Nephron progenitor cell (in vitro differentiated cells): ENCODE data around the gene FAM171A1.

Experiments used
- DNase-seq: peaks from one replicate; pipeline ENCODE4 v3.0.0; 2021
- H3K27ac Mint-ChIP-seq: 2 replicates; pipeline ENCODE4 v1.8.0; 2021; ENCODE audit warnings: mild to moderate bottlenecking, moderate library complexity, mixed read lengths
- H3K27me3 Mint-ChIP-seq: 2 replicates; pipeline ENCODE4 v1.8.0; 2021; ENCODE audit warnings: mild to moderate bottlenecking, low read depth, mixed read lengths; ENCODE audit not compliant: poor library complexity
- H3K36me3 Mint-ChIP-seq: 2 replicates; pipeline ENCODE4 v1.8.0; 2021; ENCODE audit warnings: low read depth, mixed read lengths
- H3K4me1 Mint-ChIP-seq: 2 replicates; pipeline ENCODE4 v1.8.0; 2021; ENCODE audit warnings: mixed read lengths
- H3K4me3 Mint-ChIP-seq: 2 replicates; pipeline ENCODE4 v1.8.0; 2021; ENCODE audit warnings: mild to moderate bottlenecking, moderate library complexity, mixed read lengths
- H3K9me3 Mint-ChIP-seq: 2 replicates; pipeline ENCODE4 v1.8.0; 2021; ENCODE audit warnings: mild to moderate bottlenecking, moderate library complexity, mixed read lengths
- TF ChIP-seq, protein P1 (sequence below): fragments of 200-600 bp; sonication (generic); IDR thresholded peaks from 2 replicates; pipeline ENCODE4 v1.5.0; 2021; ENCODE audit warnings: antibody characterized with exemption

Gene FAM171A1

DNA sequence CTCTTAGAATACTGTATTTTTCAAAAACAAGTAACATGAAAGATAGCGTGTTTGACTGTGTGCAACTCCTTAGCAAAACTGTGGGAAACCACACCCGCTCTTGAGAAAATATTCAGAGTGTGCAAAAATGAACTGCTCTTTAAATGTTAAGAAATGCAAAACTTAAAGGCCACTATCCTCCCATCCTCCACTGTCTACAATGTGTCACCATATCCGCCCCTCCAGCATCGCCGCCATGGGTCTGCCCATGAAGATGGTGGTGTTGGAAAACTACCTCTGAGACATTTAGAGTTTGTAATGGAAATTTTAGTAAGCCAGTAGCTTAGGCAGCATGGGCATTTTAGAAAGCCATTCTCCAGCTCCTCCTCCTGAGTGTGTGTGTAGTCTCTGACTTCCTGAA lies 182.5 kb downstream of the FAM171A1 start:
- no peak overlapping the region for H3K27ac Mint-ChIP-seq
- no peak overlapping the region for H3K4me3 Mint-ChIP-seq
- no peaks in the 10 kb centered on the region for H3K4me1 Mint-ChIP-seq
- no peaks in the 10 kb centered on the region for H3K36me3 Mint-ChIP-seq
- TF ChIP-seq, protein P1, sequence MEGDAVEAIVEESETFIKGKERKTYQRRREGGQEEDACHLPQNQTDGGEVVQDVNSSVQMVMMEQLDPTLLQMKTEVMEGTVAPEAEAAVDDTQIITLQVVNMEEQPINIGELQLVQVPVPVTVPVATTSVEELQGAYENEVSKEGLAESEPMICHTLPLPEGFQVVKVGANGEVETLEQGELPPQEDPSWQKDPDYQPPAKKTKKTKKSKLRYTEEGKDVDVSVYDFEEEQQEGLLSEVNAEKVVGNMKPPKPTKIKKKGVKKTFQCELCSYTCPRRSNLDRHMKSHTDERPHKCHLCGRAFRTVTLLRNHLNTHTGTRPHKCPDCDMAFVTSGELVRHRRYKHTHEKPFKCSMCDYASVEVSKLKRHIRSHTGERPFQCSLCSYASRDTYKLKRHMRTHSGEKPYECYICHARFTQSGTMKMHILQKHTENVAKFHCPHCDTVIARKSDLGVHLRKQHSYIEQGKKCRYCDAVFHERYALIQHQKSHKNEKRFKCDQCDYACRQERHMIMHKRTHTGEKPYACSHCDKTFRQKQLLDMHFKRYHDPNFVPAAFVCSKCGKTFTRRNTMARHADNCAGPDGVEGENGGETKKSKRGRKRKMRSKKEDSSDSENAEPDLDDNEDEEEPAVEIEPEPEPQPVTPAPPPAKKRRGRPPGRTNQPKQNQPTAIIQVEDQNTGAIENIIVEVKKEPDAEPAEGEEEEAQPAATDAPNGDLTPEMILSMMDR, result no peak
- no peak for DNase-seq
- H3K9me3 Mint-ChIP-seq, result peaks cover 5% of the 10 kb centered on the region
- peaks cover 4% of the 10 kb centered on the region for H3K27me3 Mint-ChIP-seq

DNA sequence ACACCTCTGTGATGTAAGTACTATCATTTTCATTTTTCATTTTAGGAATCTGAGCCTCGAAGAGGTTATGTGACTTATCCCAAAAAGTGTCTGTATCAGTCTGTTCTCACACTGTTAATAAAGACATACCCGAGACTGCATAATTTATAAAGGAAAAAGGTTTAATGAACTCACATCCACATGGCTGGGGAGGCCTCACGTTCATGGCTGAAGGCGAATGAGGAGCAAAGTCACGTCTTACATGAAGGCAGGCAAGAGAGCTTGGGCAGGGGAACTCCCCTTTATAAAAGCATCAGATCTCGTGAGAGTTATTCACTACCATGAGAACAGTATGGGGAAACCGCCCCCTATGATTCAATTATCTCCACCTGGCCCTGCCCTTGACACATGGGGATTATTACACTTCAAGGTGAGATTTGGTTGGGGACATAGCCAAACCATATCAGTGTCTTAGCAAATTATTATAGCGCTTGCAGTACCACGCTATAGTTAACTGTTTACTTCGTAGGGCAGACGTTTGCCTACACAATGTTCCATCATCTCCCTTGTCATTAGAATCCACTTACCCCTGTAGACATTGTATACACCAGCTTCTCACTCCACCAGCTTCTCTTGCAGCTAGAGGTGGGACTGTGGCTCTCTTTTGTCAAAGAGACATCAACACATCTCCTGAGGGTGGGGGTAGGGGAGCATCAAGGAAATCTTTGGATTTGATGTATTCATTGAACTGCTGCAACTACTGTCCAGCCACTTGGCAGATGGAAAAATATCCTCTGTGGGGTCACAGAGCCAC lies 187.2 kb downstream of the FAM171A1 start:
- no peaks in the 10 kb centered on the region for H3K27me3 Mint-ChIP-seq
- no peak for DNase-seq
- H3K9me3 Mint-ChIP-seq, result peaks cover 5% of the 10 kb centered on the region
- H3K36me3 Mint-ChIP-seq, result no peaks in the 10 kb centered on the region
- TF ChIP-seq, protein P1, result no peak
- no peaks in the 10 kb centered on the region for H3K4me1 Mint-ChIP-seq
- no peak overlapping the region for H3K27ac Mint-ChIP-seq
- no peak overlapping the region for H3K4me3 Mint-ChIP-seq

DNA sequence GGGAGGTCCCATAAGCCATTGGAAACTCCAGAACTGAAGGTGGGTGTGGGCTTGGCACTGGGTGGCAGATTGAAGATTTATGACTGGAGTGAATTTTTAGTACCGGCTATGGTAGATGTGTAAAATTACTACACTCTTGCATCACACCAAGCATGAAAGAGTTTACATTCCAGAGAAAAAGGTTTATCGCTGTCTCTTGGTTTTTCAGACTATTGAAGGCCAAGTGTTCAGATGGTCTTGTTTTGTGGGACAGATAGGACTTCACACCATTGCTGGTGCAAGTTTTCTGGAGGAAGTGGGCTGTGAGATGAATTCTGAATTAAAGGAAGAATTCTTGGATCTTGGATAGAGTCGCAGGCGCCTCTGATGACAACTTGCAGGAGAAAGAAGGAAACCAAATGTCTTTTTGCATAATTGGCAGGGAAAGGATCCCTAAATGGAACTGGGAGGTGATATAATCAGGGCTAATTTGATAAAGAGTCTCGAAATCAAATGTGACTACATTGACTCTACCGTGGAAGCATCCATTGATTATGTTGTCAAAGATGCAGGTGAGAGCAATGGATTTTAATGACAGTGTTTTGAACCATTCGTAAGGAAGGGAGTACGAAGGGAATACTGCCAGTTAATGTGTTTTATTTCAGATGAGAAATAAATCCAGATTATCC lies 188.4 kb downstream of the FAM171A1 start:
- no peak overlapping the region for H3K4me3 Mint-ChIP-seq
- H3K4me1 Mint-ChIP-seq, result no peaks in the 10 kb centered on the region
- DNase-seq, result no peak
- TF ChIP-seq, protein P1, result no peak
- no peaks in the 10 kb centered on the region for H3K36me3 Mint-ChIP-seq
- no peaks in the 10 kb centered on the region for H3K27me3 Mint-ChIP-seq
- peaks cover 5% of the 10 kb centered on the region for H3K9me3 Mint-ChIP-seq
- no peak overlapping the region for H3K27ac Mint-ChIP-seq

DNA sequence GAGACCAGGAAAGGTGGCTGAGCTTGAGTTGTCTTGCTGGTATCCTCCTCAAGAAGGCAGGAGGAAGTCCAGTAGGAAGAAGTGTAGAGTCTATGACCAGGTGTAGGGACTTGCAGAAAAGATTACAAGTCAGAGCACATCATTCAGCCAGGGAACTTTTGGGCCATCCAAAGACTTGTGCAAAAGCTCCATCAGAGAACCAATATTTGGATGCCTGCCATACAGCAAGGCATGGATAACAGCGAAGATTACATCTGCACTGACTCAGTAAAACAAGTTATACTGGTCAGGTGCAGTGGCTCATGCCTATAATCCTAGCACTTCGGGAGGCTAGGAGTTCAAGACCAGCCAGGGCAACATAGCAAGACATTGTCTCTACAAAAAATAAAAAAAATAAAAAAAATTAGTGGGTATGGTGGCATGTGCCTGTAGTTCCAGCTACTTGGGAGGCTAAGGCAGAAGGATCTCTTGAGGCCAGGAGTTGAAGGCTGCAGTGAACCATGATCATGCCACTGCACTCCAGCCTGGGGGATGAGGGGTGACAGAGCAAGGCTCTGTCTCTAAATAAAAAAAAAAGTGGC lies 189.4 kb downstream of the FAM171A1 start:
- H3K27me3 Mint-ChIP-seq, result no peaks in the 10 kb centered on the region
- no peak overlapping the region for H3K4me3 Mint-ChIP-seq
- no peaks in the 10 kb centered on the region for H3K4me1 Mint-ChIP-seq
- DNase-seq, result no peak
- TF ChIP-seq, protein P1, result no peak
- no peak overlapping the region for H3K27ac Mint-ChIP-seq
- H3K36me3 Mint-ChIP-seq, result no peaks in the 10 kb centered on the region
- peaks cover 5% of the 10 kb centered on the region for H3K9me3 Mint-ChIP-seq

DNA sequence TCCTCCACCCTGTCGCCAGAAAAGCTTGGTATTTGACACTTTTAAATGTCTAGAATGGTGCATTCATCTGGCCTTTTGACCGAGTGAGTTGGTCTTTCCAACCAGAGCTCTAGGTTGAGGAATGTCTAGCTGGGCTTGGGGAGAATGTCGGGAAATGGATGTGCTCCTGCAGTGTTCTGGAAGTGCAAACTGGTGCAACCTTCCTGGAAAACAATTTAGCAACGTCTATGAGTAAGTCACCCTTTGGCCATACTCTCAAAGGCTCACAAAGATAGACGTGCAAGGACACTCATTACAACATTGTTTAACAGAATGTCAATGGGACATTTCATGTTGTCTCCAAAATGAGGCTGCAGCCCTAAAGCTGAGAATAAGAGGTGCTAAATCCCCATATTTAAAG lies 190.4 kb downstream of the FAM171A1 start:
- Mint-ChIP-seq H3K27ac (no peak overlapping the region), H3K4me3 (no peak overlapping the region), H3K36me3 (no peaks in the 10 kb centered on the region), H3K27me3 (no peaks in the 10 kb centered on the region), H3K9me3 (no peaks in the 10 kb centered on the region), H3K4me1 (peaks cover 5% of the 10 kb centered on the region)
- DNase-seq, result no peak
- TF ChIP-seq, protein P1, result no peak
